Erythroblast (primary cell): ENCODE data around the gene CSNK1A1.
"Not testable (repeated sequence)": the region's sequence is repeated elsewhere in the genome, so short reads cannot be mapped to it uniquely, and the experiment has no call there.

Experiments used
- DNase-seq, 2 experiments: peaks; one replicate each; lab custom pipeline; 2025; lab: John Stamatoyannopoulos, UW
- GATA1 ChIP-seq: IDR thresholded peaks from 2 replicates; pipeline ENCODE4 v1.6.1; 2011; ENCODE audit warnings: low read depth, mild to moderate bottlenecking, control low read depth, low read length, moderate library complexity
- POLR2A ChIP-seq: IDR thresholded peaks from 2 replicates; pipeline ENCODE4 v1.6.1; 2011; ENCODE audit warnings: mild to moderate bottlenecking, low read length

The CSNK1A1 gene

GRCh38 chr5:149529463-149529862 is 21.8 kb downstream of the CSNK1A1 start:
- TF ChIP-seq POLR2A (no peak), GATA1 (no peak)
- no peak for DNase-seq

GRCh38 chr5:149528281-149529060 is 22.8 kb downstream of the CSNK1A1 start:
- no peak for TF ChIP-seq POLR2A
- TF ChIP-seq GATA1 = no peak
- DNase-seq = no peak

- DNase-seq = no peak
- TF ChIP-seq POLR2A (no peak), GATA1 (no peak)
Measured at GRCh38 chr5:149526845-149527590, 24.2 kb downstream of the CSNK1A1 start.

GRCh38 chr5:149521739-149522685 is 29.2 kb downstream of the CSNK1A1 start:
- TF ChIP-seq POLR2A (no peak), GATA1 (no peak)
- peak; percentile 49 to 75 for DNase-seq

GRCh38 chr5:149519601-149520000 is 31.6 kb downstream of the CSNK1A1 start:
- DNase-seq = peak; percentile 48 to 68
- TF ChIP-seq GATA1 (no peak), POLR2A (peak; percentile 16)

- TF ChIP-seq GATA1 (no peak), POLR2A (no peak)
- peak; percentile 9 to 18 for DNase-seq
Measured at GRCh38 chr5:149518620-149519019, 32.6 kb downstream of the CSNK1A1 start.

- no peak for TF ChIP-seq GATA1
- no peak for TF ChIP-seq POLR2A
- no peak for DNase-seq
Measured at GRCh38 chr5:149517461-149518122, 33.6 kb downstream of the CSNK1A1 start.

GRCh38 chr5:149514512-149514911 is 36.7 kb downstream of the CSNK1A1 start:
- no peak for DNase-seq
- TF ChIP-seq GATA1 (no peak), POLR2A (no peak)

GRCh38 chr5:149513372-149513947 is 37.8 kb downstream of the CSNK1A1 start:
- DNase-seq = not testable (repeated sequence)

- TF ChIP-seq POLR2A (no peak), GATA1 (no peak)
- DNase-seq = no peak
Measured at GRCh38 chr5:149510136-149510535, 41.1 kb downstream of the CSNK1A1 start.

GRCh38 chr5:149504677-149505076 is 46.6 kb downstream of the CSNK1A1 start:
- no peak for DNase-seq
- no peak for TF ChIP-seq GATA1
- no peak for TF ChIP-seq POLR2A

- no peak for DNase-seq
- TF ChIP-seq GATA1 = no peak
- no peak for TF ChIP-seq POLR2A
Measured at GRCh38 chr5:149503006-149503405, 48.2 kb downstream of the CSNK1A1 start.
